ENCODE data around the gene CLTA.
"Not testable (repeated sequence)": the region's sequence is repeated elsewhere in the genome, so short reads cannot be mapped to it uniquely, and the experiment has no call there.

DNA sequence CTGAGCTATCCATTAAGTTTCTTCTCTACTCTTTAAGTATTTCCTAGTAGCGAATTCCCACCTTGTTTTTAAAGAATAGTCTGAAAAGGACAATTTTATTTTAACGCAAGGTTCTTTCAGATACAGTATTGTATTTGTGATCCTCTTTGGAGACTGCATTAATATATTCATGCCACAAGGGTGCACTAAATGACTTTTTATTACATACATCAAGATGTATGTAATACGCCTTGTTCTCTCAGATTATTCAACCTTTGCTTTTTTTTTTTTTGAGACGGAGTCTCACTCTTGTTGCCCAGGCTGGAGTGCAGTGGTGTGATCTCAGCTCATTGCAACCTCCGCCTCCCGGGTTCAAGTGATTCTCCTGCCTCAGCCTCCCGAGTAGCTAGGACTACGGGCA, 57.3 kb downstream of the CLTA start:
- peak; percentile 66 for TF ChIP-seq CTCF (conservative IDR thresholded peaks at IDR 0.05; ENCODE audit: low read length)
- TF ChIP-seq EZH2phosphoT487 (IDR thresholded peaks at IDR 0.05; ENCODE audit: borderline replicate concordance, low read depth, low read length) = not testable (repeated sequence)
